NK-92 treated with Interleukin-12 subunit alpha and Interleukin-12 subunit beta, amount 100 ng/mL, for 24 hours (cell line): ENCODE measurements around the gene MAPRE2.

Source experiments
- DNase-seq: peaks from one replicate; lab custom pipeline; 2025; lab: John Stamatoyannopoulos, UW

The MAPRE2 gene

GRCh38 chr18:35062408-35062807 lies 21.2 kb downstream of the MAPRE2 start:
- no peak for DNase-seq

- DNase-seq: no peak
Measured at GRCh38 chr18:35063875-35064690, 22.9 kb downstream of the MAPRE2 start.

DNA sequence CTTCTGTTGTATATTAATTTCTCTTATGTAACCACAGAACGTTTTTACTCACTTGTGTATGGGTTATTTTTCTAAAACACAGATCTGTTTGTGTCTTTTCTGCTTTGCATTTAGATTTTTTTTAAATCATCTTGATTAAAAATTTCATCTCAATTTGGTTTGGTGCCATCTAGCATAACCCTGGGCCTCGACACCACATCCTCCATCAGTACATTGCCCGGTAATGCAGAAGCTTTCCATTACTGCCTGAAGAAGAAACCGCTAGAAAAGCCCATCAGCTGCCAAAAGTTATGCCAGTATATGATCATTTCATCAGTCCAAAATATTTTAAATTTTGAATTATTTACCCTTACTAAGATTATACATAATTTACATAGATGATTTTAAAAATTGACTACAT lies 26.2 kb downstream of the MAPRE2 start:
- no peak for DNase-seq

- DNase-seq: no peak
Measured at GRCh38 chr18:35071819-35072247, 30.6 kb downstream of the MAPRE2 start.

- no peak for DNase-seq
Measured at GRCh38 chr18:35072616-35073015, 31.4 kb downstream of the MAPRE2 start.

GRCh38 chr18:35073186-35074105 lies 32.2 kb downstream of the MAPRE2 start:
- DNase-seq: no peak

DNA sequence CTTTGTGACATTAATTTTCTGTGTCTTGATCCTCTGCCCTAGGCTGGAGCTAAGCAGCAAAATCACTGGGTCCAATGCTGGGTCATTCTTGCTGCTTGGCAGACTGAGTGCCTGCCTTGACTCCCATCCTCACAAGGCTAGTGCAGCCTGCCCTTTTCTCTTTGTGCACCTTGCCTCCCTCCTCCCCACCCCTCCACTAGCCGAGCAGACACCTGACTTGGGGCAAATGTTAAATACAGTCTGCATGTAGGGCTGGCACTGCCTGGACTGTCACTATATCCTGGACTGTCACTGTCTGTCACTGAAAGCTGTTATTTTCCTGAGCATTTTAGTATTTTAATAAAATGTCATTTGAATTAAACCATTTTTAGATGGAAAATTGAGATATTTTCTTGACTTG lies 33.4 kb downstream of the MAPRE2 start:
- no peak for DNase-seq

DNA sequence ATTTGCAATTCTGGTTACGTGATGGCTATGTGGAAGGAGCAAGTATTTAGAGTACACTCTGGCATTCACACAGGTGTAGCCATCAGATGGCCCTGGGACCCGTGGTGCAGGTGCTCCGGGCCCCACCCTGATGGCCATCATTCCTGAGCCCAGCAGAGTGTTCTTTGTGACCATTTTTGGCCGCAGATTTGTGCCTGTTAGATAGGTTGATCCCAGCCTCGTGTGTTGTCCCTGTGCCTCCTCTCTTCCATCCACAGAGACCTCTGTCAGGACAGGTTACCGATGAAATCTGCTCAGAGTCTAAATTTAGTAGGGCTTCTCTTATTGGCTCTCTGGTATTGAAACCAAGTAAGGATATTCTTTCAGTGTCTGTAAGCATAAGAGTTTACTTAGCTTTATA lies 33.9 kb downstream of the MAPRE2 start:
- no peak for DNase-seq

GRCh38 chr18:35076135-35076924 lies 35.1 kb downstream of the MAPRE2 start:
- no peak for DNase-seq

- DNase-seq: no peak
Measured at GRCh38 chr18:35077937-35078336, 36.7 kb downstream of the MAPRE2 start.

DNA sequence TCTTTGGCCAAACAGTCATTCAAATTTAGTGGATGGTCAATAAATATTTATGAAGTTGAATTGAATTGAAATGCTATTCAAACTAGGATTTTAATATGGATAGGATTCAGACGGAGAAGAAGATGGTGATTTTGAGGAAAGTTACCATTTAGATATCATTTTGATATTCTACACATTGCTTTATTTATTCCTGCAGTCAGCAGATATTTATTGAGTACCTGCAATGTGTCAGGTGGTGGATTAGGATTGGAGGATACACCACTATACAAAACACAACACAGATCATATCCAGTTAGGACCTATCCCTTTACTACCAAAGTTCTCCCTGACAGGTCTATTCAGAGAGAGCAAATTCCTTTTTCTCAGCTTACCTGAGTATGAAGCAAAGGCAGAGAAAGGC lies 38.8 kb downstream of the MAPRE2 start:
- no peak for DNase-seq

DNA sequence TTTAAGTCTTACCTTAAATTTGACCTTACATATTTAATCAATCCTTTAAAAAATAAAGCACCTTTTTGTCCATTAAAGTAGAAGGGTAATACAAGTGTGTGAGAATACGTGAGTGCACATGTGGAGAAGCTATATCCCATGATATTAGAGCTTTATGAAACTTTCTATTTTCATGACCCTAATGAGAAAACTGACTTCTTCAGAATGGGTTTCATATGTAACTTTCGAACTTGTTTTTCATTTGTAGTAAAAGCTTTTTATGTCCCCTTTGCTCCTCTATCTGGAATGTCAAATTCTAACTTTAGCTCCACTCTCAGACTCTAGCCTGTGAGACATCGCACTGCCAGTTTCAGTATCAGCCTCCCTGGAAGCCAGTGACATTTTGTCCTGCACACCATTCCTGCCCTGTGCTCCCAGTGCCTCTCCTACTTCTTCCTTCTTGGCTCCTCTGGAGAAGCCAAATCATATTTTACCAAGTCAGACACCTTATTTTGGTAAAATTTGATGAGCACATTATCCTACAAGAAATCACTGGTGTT lies 42.0 kb downstream of the MAPRE2 start:
- DNase-seq: no peak

- no peak for DNase-seq
Measured at GRCh38 chr18:35084494-35085449, 43.6 kb downstream of the MAPRE2 start.

GRCh38 chr18:35085450-35086380 lies 44.5 kb downstream of the MAPRE2 start:
- no peak for DNase-seq

- no peak for DNase-seq
Measured at GRCh38 chr18:35086704-35087103, 45.5 kb downstream of the MAPRE2 start.

DNA sequence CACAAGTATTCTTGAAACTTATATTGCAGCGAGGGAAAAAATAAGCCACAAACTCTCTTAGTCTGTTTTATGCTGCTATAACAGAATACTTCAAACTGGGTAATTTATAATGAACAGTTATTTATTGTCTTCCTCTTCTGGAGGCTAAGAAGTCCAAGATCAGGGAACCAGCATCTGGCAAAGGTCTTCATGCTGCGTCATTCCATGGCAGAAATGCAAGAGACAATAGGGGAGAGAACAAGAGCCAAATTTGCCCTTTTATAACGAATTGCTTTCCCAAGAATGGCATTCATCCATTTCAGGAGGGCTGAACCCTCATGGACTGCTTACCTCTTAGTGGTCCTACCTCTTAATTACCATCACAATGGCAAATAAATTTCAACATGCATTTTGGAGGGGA lies 46.5 kb downstream of the MAPRE2 start:
- no peak for DNase-seq

- no peak for DNase-seq
Measured at GRCh38 chr18:35088921-35089320, 47.7 kb downstream of the MAPRE2 start.

- DNase-seq: no peak
Measured at GRCh38 chr18:35089382-35089781, 48.2 kb downstream of the MAPRE2 start.

GRCh38 chr18:35089891-35090550 lies 48.8 kb downstream of the MAPRE2 start:
- DNase-seq: no peak
